Colon (tissue), 2 donors: ENCODE data around the gene SLC19A3.
A peak's percentile ranks its signal among the peaks of the same experiment; 100 is the strongest.
"Not testable (repeated sequence)": the region's sequence is repeated elsewhere in the genome, so short reads cannot be mapped to it uniquely, and the experiment has no call there.

Source experiments
- FAIRE-seq: peaks from 2 replicates; lab custom pipeline; 2012; peaks lifted over from hg19 to GRCh38; lab: Jason Lieb, UNC
- donor health status: control.
- donor health status: control.

SLC19A3 gene

DNA sequence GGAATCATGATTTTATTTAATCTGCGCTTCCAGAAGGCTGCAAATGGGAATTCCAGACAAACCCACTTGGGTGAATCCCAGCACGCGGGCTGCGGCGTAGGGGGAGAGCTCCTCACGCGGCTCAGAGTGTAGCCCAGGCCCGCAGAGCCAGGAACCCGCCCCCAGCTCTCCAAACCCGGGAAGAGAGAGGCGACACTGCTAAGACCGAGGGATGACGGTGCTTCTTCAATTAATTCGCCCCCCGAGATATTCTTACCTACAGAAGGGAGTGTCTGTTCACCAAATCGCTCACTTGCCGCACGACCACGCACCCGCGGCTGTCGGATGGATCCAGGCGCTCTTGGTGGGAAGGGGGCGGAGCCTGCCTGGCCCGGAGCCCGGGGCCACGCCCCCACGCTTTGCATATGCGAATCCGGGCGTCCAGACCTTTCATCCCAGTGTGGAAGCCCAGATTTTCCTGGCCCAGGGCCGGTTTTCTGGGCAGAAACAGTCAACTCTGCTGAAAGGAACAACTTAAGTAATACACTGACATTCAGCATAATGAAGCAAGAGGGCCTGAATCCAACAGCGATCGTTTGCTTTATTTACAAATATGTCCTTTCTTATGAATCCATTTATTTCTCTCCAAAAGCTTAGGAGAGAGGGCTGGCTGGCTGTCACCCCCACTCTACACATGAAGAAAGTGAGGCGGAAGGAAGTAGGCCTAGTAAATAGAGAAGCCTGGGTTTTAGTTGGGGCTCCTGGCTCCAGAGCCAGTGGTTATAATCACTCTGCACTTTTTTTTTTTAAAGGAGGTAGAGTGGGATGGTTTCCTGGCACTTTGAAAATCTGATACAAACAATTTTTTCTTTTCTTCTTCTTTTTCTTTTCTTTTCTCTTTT, at the start of gene SLC19A3:
TSS of gene SLC19A3 (minus strand) at position 342 of the 881 bp plus-strand sequence. CDS start 15,710 bp downstream, outside the sequence.
- FAIRE-seq: no peak

DNA sequence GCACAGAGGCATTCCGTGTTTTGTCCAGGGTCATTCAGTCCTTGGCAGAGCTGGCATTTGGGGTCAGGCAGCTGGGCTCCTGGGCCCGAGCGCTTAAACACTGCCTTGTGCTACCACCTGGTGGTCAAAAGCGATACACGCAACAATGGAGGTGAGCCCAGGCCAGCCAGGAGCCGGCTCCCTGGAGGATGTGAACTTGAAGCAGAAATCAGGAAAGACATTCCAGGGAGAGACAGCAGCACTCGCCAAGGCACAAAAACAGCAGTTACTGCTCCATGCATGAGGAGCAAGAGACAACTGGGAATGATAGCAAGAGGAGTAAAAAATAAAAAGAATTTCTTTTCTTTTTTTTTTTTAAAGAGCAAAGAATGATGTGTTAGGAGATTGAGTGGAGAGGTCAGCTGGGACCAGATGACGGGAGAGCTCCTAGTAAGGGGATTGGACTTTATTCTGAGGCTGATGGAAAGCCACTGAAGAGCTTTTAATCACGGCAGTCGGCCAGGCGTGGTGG, 48.6 kb upstream of the SLC19A3 start:
- no peak for FAIRE-seq

DNA sequence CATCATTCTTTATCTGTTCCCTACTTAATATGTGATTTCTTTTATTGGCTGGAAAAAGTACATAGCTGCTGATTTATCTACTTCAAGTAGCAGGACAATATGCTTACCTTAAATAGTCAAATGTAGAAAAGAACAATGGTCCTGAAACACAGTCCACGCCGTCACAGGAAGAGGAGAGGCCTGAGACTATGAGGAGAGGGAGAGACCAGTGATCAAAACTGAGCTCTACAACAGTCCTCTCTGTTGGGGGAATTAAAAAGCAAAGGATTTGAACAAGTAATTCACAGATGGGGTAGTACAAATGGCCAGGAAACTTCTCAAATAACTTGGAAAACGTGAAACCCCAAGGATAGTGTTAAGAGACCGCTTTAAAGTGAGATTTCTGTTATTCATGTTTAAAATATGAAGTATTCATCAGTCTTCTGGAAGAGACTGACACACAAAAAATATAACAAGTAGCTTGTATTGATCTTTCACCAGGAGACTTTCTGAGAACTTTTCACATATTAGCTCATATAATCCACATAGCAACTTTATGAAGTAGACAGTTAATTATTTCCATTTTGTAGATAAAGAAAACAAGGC, 48.1 kb upstream of the SLC19A3 start:
- FAIRE-seq: no peak

DNA sequence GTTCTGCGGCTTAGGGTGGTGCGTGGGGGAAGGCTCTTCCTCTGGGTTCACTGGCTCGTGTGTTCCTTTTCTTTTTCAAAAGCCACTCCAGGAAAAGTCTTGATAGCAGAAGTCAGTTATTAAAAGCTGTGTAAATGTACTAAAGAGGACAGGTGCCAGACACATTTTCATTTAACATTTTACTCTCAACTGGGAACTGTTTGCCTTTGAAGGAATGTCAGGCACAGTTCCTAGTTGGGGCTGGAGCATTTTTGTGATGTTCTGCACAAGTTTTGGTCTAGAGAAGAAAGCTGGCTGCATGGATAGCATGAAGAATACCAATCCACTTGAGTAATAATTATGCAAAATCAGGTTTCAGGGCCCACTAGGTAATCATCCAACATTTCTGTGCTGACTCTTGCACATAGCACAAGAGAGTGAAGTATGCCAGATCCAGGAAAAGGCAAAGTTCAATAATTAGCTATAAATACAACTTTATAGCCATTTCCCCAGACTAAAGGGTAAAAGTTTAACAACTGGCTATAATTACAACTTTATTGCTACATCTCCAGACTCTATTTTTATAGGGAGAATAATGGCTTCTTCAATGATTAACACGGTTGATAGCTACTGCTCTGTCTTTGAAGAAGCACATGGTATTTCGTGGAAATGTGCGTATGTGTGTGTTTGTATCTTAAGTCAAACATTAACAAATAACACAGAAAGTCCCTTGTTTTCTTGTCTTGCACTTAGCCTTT, 44.1 kb upstream of the SLC19A3 start:
- peak; percentile 74 for FAIRE-seq

DNA sequence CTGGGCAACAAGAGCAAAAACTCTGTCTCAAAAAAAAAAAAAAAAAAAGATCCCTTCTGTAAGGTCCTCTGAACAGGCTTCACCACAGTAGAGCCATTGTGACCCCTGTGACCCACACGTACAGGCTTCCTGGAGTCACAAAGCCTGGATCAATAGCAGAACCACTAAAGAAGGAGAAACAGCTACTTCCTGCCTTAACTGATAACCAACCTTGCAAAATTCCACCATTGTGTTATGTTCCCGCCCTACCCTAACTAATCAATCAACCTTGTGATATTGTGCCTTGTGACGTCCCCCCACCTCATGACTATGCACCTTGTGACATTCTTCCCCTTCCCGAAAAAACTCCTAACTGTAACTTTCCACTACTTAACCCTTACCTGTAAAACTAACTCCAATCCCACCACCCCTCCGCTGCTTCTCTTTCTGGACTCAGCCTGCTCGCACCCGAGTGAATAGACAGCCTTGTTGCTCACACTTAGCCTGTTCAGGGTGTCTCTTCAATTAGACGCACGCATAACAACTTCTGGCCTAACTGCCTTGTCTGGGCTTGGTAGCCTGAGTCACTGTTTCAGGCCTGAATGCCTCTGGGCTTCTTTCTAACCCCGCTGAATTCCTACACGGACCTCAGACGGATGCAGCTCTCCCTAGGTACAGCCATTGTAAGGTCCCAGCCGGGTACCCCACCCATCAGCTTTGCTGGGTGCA, 41.7 kb upstream of the SLC19A3 start:
- FAIRE-seq: no peak

DNA sequence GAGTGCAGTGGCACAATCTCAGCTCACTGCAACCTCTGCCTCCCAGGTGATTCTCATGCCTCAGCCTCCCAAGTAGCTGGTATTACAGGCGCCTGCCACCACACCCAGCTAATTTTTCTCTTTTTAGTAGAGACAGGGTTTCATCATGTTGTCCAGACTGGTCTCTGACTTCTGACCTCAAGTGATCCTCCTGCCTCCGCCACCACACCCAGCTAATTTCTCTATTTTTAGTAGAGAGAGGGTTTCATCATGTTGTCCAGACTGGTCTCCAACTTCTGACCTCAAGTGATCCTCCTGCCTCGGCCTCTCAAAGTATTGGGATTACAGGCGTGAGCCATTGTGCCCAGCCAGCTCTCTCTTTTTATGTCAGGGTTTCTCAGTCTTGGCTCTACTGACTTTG, 38.4 kb upstream of the SLC19A3 start:
- not testable (repeated sequence) for FAIRE-seq

DNA sequence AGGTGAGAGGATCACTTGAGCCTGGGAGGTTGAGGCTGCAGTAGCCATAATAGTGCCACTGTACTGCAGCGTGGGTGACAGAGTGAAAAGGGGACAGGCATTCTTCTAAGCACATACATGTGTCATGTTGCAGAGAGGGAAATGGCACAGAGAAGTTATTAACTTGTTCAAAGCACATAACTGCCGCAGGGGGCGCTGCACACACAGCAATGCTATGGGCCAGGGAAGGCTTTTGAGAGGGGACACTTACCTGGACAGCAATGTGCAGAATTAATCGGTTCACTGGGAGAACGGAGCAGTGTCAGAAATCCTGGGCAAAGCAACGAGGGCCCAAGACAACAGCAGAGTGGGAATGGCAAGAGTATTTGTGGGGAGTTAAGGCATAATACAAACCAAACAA, 30.3 kb upstream of the SLC19A3 start:
- no peak for FAIRE-seq

DNA sequence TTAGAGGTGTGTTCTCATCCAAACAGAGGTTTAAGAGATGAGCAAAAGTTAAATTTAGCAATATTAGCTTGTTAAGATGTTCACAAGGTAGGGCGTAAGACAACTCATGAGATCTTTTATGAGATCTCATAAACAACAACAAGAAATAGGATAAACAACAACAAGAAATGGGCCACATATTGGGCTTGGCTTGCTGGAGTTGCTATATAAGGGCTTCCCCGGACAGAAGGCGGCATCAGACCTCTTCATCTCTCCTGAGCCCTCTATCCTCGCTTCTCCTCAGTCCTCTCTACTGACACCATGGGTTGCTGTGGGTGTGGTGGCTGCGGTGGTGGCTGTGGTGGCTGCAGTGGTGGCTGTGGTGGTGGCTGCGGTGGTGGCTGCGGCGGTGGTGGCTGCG, 27.8 kb upstream of the SLC19A3 start, which contains the start of gene SCYGR8:
TSS of gene SCYGR8 (plus strand) at position 301 of the 400 bp plus-strand sequence. CDS start at position 301, 0 bp downstream.
- no peak for FAIRE-seq

DNA sequence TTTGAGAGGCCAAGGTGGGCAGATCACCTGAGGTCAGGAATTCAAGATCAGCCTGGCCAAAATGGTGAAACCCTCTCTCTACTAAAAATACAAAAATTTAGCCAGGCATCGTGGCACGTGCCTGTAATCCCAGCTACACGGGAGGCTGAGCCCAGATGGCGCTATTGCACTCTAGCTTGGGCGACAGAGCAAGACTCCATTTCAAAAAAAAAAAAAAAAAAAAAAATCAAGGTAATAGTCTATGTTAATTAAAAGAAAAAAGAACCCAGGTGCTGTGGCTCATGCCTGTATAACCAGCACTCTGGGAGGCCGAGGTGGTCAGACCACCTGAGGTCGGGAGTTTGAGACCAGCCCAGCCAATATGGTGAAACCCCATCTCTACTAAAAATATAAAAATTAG, 22.9 kb upstream of the SLC19A3 start:
- FAIRE-seq: not testable (repeated sequence)

DNA sequence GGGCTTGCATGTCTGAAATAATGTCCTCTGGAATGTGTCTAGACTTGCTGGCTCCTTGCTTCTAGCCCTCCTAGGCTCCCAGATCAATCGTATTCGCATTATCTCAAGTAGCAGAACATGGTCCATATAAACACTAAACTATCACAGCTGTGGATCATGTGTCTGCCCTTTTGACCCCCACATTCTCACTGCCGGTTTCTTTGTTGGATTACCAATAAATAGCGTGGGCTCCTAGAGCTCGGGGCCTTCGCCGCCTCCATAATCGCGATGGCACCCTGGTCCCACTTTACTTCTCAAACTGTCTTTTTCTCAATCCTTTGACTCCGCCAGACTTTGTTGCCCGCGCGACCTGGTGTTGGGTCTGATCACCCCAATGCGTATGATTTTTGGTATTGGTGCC, 21.5 kb upstream of the SLC19A3 start:
- no peak for FAIRE-seq

DNA sequence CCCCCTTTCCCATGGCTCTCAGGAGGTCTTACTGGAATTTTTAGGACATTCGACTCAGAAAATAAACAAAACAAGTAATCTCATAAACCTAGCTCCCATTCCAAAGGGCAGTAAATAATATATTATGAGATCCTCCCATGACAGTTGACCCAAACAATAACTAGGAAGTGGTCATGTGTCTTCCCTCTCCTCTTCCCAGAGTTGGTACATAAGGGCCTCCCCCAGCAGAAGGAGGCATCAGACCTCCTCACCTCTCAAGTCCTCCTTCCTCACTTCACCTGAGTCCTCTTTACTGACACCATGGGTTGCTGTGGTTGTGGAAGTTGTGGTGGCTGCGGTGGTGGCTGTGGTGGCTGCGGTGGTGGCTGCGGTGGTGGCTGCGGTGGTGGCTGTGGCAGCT, 10.2 kb upstream of the SLC19A3 start, which contains the start of gene SCYGR7:
TSS of gene SCYGR7 (plus strand) at position 301 of the 400 bp plus-strand sequence. CDS start at position 301, 0 bp downstream.
- FAIRE-seq: no peak

DNA sequence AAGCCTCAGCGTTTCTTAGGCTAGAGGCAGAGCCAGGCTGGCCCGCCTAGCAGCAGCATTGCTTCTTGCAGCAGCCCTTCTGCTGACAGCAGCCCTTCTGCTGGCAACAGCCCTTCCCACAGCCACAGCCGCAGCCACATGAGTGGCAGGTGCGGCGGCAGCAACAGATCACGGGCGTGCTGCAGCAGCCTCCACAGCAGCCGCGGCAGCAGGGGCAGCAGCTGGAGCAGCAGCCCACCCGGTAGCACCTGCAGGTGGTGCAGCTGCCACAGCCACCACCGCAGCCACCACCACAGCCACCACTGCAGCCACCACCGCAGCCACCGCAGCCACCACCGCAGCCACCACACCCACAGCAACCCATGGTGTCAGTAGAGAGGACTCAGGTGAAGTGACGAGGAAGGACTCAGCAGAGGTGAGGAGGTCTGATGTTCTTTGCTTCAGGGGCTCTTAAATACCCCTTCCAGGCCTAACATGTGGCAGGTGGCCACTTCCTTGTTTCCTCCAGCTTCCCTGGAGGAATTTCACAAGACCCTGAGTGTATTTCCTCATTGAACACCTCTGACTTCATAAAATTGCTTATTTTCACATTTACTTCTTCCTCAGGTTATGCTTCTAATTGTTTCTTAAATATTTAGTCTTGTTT, 6.7 kb upstream of the SLC19A3 start, which contains the start of gene SCYGR6:
TSS of gene SCYGR6 (minus strand) at position 364 of the 646 bp plus-strand sequence. CDS start at position 364, 0 bp downstream.
- no peak for FAIRE-seq

DNA sequence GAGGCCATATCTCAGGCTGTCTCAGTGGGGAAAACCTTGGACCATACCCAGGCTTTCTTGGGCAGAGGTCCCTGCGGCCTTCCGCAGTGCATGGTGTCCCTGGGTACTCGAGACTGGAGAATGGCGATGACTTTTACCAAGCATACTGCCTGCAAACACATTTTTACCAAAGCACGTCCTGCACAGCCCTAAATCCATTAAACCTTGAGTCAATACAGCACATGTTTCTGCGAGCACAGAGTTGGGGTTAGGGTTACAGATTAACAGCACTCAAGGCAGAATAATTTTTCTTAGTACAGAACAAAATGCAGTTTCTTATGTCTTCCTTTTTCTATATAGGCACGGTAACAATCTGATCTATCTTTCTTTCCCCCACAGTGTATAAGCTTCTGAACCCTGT, 5.0 kb upstream of the SLC19A3 start:
- not testable (repeated sequence) for FAIRE-seq

DNA sequence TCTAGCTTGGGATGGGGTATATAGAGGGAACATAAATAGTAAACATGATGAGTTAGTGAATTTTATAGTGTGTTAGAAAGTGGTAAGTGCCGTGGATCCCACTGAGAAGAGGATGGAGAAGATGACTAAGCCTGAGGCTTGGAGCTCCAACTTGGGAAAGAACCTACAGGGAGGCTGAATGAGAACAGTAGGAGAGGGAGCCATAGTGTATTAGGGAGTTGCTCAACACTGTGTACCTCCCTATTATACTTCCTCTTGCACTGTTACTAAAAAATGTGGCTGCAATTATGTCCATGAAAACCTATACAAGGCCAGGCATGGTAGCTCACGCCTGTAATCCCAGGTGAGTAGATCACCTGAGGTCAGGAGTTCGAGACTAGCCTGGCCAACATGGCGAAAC, 2.9 kb upstream of the SLC19A3 start:
- FAIRE-seq: no peak

DNA sequence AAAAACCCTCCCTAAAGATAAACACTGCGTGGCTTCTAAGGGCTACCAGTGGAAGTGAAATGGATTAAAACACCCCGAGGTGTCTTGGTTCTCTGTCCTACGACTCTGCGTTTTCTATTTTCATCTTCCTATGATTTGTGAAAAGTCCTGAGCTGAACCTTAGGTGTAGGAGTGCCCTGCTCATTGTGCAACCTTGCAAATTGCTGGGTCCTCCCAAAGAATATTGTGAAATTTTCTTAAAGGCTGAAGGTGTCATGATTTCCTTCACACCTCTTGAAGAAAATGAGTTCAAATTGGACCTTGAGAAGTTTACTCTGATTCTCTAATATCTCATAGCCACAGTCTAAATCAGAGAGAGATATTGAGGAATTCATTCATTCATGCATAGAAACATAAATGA, 1.8 kb upstream of the SLC19A3 start:
- no peak for FAIRE-seq

DNA sequence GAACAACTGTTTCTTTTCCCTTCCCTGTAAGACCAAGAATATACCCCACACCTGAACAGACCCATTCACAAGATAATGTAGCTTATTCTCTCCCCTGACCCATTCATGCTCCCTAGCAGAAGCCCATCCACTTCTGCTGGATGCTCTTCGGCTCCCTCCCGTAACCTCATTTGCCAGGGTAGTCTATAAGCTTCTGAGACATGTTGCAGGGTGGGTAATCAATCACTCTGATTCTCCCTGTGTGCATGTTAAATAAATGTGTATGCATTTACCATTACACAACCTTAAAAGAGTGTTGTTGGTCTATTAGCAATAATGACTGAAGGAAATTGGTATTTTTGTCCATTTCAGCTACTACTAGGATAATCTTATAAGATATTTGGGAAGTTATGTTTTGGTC, 1.3 kb downstream of the SLC19A3 start:
- FAIRE-seq: no peak

DNA sequence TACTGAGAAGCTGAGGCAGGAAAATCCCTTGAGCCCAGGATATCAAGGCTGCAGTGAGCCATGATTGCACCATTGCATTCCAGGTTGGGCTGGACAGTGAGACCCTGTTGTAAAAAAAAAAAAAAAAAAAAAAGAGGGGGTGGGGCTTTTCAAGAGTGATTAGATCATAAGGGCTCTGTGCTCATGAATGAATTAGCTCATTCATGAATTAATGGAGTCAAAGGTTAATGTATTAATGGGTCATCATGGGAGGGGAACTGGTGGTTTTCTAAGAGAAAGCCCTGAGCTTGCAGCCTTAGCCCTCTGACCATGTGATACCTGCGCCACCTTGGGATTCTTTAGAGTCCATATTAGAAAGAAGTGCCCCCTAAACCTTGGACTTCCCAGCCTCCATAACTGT, 4.5 kb downstream of the SLC19A3 start:
- no peak for FAIRE-seq

DNA sequence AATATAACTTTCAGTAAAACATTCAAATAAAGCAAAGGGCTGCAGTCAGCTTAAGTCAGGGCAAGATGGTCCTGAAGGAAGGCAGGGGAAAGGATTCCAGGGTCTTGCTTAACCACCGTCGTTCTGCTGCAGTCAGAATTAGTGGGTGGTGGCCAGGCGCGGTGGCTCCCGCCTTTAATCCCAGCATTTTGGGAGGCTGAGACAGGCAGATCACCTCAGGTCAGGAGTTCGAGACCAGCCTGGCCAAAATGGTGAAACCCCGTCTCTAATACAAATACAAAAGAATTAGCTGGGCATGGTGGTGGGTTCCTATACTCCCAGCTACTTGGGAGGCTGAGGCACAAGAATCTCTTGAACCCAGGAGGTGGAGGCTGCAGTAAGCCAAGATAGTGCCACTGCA, 6.8 kb downstream of the SLC19A3 start:
- no peak for FAIRE-seq

DNA sequence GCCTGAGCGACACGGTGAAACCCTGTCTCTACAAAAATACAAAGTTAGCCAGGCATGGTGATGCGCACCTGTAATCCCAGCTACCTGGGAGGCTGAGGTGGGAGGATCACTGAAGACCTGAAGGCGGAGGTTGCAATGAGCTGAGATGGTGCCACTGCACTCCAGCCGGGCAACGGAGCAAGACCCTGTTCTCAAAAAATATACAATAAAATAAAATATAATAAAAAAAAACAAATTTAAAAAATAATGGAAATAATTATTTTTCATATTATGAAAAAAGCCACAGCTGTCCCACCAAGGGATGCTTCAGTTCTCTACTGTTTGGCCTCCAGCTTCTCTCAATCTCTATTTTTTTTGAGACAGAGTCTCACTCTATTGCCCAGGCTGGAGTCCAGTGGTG, 10.4 kb downstream of the SLC19A3 start:
- no peak for FAIRE-seq

DNA sequence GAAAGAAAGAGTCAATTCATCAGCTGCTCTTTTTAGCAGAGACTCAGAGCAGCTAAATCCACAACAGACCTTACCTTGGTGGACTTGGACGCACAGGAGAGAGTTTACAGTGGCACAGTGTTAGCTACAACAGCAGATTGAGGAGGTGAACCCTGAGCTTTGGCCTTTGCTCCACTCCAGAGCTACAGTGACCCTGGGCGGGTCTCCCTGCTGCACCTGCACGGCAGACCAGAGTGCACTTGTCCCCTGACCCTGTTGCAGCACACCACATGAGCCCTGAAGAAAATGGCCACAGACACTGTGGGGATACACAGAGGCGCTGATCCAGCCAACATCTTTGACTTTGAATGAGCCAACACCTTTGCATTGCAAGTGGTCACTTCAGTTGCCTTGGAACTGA, 11.0 kb downstream of the SLC19A3 start:
- no peak for FAIRE-seq

DNA sequence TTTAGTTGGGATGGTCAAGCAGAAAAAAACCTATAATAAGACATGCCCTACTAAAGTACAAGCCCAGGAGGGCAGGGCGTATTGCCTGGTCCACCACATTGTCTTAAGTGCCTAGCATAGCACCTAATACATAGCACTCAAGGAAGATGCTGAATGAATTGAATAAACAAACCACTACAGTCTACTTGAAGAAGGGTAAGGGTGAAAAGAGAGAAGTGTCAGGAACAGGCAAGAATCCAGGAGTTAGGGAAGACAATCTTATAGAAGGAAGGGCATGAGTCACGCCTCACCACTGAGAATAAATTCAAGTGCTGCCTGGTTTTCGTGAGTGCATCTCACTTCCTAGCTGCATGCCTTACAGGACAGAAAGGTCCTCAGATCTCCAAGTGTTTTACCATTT, 13.9 kb downstream of the SLC19A3 start:
- no peak for FAIRE-seq
